HG03095 (cell line): Measurements from ENCODE around the gene DCP1B.

ENCODE experiments used
- ATAC-seq: cut with Tn5 transposase; IDR thresholded peaks from one replicate; pipeline ENCODE4 v1.9.1; 2021; ENCODE audit warnings: moderate library complexity; ENCODE audit not compliant: unreplicated experiment

Gene DCP1B

DNA sequence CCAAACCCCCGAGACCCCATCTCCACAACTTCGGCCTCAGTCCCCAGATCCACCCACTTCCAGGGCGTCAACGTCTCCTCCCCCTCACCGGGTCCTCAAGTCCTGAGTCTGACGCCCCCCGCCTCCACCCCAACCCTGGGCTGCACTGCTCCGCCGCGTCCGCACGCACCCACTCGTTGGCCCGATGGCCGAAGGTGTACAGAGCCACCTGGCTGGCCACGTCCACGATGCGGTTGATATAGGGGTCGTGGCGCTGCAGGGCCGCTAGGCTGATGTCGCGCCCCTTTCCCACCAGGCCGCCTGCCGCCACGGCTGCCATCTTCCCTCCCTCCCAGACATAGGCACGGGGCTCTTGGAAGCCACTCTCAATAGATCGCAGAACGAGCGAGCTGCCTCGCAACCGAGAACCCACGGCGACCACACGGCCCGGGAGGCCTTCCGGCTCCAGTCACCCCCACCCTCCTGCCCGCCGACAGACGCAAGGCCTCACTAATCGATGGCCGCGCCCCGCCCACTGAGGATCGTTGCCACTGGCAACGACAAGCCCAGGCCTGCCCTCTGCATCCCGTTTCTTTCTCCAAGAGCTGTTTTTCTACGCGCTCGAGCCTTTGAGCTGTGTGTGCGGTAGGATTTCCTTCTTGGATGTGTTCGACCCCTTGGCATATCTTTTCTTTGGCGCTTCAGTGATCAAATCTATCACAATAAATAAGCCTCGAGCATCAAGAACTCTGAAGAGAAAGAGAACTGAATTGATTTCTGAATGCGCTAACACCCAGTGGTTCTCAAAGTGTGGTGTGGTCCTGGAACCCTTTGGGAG, at the start of gene DCP1B:
DCP1B (minus strand) TSS at position 345 of the 817 bp plus-strand sequence; CDS start at position 319, 26 bp downstream.
- ATAC-seq, result peak; percentile 99

DNA sequence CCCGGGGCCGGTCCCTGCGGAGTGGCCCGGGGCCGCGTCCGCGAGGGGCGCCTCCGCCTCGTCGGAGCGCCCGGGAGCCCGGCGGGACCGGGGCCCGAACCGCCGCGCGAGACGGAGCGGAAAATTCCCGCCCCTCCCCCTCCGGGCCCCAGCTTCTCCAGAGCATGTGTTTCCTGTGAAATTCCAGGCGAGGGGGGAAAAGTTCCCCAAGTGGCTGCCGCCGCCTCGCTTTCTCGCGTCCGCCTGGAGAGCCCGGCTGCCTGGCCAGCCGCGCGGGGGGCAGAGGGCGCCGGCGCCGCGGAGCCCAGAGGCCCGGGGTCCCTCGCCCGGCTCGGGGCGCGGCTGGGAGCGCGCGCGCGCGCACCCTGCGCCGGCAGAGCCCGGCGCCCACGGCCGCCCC, 49.4 kb upstream of the DCP1B start:
- no peak for ATAC-seq

DNA sequence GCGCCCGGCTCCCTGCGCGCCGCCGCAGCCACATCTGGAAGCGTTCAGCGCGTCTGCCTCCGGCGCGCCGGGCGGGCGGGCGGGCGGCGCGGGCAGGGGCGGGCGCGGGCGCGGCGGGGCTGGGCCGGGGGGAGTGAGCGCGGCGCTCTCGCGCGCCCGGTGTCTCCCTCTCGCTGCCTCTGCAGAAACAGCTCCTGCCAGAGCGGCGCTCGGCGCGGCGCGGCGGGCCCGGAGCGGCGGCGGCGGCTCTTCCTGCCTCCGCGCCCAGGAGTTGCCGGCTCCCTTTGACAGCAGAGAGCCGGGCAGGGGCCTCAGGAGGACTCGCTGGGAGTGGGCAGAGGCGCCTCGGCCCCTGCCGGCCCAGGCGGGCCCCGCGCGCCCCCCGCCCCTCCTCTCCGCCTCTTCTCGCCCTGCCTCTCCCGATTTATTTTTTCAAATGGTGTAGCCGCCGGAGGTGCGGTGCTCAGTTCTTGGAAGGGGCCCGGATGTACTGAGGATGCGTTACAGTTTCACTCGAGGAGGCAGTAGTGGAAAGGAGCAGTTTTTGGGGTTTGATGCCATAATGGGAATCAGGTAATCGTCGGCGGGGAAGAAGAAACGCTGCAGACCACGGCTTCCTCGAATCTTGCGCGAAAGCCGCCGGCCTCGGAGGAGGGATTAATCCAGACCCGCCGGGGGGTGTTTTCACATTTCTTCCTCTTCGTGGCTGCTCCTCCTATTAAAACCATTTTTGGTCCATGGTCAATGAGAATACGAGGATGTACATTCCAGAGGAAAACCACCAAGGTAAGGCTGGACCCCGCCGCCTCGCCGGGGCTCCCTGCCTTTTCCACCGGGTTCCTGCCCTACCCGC, 48.8 kb upstream of the DCP1B start, which contains the start of gene CACNA1C:
CACNA1C (plus strand) TSS at position 162 of the 853 bp plus-strand sequence; CDS start at position 738, 576 bp downstream.
- ATAC-seq, result no peak

DNA sequence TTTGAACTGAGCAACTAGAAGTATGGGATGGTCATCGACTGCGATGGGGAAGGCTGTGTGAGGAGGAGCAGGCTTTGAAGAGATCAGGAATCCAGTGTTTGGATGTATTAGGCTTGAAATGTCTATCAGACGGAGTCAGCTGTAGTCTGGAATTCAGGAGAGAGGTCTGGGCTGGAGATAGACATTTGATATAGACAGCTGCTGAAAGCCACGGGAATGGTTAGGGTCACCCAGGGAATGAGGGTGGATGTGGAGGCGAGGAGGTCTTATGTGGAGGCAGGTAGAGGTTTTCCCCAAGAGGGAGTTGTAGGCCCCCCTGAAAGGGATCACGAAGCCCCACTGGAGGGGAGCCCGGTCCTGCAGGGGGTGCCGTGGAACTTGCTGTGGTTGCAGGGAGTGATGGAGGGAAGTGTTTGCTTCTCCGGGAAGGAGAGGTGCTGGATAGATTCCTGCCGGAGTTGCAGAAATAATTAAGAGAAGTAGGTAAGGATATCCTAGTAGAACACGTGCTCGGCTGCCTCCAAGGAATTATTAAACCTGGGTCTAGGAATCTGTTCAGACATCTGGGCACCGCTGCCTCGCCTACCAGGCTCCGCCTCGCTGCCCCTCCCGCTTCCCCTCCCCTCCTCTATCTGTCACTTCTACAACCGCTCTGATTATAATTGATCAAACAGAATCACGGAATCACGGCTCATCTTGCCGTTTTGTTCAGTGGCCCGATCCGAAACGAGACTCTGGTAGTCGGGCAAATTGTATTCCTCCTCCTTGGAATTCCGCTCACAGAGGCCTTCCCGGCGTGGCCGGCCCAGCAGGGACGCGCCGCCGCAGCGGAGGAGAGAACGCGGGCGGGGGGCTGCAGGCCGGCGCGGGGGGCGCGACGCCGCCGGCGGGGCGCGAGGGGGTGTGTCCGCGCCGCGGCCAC, 47.7 kb upstream of the DCP1B start:
- ATAC-seq, result no peak

DNA sequence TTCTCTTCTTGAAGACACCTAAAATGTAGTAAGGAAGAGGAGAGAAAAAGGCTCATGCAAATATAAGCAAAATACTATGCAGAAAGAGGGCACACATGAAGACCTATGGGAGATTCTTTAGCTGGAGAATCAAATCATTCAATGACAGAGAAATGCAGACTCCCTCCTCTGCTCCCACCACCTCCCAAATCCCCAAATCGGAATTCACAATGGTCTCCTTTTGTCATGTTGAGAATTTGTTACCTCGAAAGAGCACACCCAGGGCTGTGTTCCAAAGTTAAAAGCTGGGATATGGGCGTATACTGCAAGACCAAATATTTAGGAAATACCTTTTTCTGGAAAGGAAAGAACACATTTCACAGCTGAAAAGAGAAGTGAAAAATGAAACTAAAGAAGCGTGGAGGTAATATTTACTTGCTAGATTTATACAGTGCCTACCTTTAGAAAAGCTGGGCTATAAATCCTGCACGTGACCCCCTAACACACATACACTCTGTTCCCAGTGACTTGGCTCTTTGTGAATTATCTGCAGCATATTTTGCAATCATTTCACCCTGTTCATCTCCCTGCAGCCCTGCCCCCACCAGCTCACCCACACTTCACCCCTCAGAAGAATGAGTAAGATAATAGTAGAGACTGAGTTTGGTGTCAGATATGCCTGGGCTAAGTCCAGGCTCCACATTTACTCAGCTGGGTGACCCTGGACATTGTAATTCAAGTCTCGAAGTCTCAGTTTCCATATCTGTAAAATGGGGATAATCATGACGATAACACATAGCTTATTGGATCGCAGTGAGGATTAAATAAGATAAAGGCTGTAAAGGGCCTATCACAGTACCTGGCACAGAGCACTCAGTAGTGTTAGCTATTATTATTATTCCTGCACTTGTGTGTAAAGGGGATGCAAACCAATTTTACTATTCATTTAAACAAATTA, 45.6 kb upstream of the DCP1B start:
- no peak for ATAC-seq

DNA sequence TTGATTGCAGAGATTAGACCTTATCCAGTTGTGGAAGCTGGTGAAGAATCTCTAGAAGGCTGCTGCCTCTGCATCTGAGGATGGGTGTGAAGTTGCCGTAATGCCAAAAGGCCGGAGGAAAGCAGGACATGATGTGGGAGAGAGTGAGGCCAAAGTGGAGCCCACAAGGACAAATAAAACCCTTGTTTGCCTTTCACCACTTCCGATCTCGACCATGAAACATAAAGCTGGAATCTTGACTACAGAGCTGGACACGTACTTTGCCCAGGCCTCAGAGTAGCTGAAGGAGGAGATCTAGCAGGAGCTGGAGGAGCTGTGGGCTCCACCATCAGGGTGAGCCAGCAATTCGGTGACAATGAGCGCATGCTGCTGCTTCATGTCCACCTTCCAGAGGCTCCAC, 43.5 kb upstream of the DCP1B start:
- no peak for ATAC-seq

DNA sequence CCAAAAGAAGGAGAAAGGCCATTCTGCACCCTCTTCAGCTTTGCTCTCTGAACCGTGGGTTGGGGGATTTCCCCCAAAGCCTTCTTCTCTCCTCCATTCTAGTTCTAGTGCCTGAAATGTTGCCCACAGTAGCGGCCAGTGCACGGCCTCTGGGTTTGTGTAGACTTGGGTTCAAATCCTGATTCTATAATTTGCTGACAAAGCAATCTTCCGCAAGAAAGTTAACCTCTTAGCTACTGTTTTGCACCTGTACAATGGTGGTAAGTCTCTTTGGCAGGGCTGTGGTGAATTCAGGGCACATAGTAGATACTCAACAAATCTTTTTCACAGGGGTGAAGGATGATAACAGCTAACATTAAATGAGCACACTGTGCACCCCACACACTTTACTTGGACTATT, 42.7 kb upstream of the DCP1B start:
- no peak for ATAC-seq

DNA sequence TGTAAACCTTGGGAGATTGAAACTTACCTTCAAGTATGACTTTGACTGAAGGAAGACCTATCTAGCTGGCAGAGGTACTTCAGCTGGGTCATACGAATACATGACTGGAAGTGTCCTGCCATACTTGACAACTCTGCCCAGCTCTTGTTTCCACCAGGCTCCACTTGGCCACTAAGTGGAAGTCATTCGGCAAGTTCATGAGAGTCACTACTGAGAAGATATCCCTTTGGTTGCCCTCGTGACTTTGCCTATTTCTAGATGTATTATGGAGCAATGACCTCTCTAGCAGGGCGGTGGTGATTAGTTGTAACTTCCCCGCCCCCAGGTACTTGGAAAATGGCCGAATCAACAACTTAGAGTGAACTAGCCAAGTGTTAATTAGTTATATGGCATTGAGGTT, 39.9 kb upstream of the DCP1B start:
- no peak for ATAC-seq

DNA sequence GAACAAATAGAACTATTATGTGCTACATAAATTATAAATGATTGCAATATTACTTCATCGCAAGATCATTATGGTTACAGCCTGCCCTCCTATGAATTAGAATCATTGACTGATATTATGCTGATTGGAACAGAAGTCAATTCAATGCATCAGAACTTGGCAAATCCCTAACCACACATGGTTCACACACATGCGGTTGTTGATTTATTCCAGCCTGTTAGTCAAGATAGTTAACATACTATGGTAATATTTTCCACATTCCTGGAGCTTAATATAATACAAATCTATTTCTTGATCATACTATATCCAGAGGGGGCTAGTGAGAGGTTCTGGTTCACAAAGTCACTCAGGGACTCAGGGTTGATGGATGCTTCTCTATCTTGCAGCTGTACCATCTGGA, 38.8 kb upstream of the DCP1B start:
- ATAC-seq, result no peak

DNA sequence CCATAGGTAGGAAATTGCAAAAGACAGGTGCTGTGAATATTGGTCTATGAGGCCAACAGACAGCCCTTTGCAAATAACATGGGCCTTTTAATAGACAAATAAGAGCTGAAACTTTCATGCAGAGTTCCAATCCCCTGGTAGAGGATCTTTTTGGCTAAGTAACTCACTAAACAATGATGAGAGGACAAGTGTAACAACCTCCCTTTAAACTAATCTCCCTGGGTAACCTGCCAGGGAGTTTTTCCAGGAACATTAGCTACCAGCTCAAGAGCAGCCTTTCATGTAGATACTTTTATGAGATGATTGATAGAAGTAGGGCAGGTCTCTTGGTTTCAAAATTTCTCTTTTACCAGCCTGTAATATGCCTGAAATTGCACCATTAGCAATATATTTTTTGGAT, 34.8 kb upstream of the DCP1B start:
- no peak for ATAC-seq

DNA sequence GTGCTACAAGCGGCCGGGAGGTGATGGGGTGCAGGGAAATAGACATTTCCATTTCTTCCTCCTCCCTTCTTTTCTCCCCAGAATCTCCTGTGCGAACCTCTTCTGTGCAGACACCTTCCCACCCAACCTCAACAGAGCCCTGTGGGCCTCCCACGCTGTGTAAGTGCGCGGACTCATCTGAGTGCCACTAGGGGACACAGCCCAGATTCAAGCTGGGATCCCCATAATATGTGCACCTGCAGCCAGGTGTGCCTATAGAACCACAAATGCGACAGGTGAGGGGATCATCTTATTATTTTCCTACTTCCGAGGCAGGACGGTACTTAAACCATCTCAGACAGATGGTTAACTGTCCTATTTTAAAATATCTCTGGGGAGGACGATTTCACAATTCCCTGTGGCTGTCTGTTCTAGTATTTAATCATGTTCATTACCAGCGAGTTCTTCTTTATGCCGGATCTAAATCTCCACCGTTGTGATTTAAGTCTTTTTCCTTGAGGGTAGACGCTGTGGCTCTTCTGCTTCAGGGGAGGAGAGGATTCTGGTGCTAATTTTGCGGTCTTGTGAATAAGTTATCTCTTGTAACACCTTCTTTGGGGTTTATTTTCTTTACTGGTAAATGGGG, 31.3 kb upstream of the DCP1B start:
- no peak for ATAC-seq

DNA sequence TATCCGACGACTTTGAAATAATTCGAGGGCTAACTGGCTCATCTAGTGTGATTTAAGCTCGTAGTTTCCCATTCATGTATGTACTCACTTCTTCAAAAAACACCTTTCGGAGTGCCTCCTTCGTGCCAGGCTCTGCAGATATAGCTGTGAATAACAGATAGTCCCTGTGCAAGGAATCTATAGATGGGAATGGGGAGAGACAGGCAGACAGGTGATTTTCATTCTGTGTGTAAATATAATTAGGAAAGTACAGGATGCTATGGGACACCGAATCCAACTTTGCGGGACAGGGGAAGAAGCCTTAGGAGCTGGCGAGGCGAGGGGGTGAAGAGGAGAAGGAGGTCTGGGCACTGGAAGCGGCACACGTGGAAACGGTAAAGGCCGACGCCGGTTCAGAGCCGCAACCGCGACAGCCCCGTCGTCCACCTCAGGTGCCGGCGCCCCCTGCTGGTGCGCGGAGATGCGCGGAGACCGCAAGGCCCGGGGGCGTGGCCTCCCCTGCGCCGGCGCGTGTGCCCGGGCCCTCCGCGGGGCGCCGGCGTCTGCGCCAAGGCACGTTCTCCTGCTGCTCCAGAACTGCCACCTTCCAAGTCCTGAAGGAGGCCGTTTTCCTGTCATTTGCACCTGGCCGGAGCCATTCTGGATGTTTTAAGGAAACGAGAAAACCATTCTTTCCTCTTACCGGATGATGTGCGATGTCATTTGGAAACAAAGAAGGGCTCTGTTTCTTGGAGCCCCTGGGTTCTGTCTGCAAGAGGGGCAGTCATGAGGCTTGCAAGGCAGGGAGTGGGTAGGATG, 30.6 kb upstream of the DCP1B start:
- ATAC-seq, result peak; percentile 91

DNA sequence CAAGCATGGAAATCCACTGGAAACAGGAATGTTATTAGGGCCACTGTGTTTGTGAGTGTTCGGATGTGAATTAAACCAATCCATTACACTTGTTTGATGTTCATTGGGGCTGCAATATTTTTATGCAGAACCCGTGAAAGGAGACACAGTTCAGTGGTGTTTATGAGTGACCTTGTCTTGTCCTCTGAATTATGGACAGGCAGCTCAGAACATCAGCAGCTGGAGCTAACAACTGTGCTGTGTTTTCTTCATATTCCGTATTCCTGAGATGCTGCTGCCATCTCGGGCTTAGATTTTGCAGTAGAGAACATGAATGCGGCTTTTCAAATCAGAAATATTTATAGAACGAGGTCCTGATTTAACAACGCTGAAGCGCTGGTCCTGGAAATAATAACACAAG, 28.2 kb upstream of the DCP1B start:
- no peak for ATAC-seq

DNA sequence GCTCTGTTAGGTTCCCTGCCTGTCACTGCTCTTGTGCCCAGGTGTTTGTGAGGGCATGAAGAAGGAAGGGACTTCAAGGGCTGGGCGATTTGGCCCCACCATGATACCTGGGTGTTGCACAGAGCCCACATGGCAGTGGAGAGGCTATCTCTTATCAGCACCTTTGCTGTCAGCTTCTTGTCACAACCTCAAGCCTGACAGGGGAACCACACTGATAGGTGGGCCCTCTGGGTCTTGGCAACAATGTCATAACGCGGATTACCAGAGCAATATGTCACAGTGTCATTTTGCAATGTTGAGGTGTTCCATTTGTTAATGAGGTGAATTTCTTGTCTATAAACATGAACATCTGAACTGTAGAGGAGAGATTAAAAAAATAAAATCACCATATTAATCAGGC, 25.6 kb upstream of the DCP1B start:
- ATAC-seq, result no peak

DNA sequence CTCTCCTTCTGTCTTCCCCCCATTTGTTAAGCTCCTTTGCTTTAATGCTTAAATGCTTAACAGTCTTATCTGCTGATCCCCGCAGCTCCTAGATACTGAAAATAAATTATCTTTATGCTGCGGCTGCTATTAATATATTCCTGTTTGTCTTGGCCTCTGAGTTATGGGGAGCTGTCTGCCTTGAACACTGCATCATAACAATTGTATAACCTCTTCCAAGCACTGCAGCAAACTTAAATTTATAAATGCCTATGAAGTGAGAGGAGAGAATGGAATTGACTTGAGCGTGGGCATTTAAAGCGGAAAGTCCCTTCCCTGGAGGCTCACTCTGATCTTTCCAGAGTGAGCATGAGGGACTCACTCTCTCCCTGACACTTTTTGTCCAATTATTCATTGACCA, 23.1 kb upstream of the DCP1B start:
- ATAC-seq, result no peak

DNA sequence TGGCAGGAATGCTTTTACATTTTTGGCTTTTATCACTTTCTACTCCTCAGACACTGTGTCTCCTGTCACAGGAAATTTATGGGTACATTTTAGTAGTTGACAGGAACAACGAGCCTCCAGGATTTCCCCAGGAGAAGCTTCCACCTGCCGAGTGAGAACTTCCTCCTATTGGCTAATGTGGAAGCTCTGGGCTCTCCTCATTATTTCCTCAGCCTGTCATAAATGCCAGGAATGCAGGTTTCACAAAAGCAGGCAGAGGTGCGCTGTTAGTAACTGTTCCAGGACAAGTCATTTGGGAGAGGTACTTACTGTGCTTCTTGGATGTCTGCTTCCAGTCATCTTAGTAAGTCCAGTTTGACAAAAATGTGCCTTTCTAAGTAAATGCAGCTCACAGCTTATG, 19.1 kb upstream of the DCP1B start:
- no peak for ATAC-seq

DNA sequence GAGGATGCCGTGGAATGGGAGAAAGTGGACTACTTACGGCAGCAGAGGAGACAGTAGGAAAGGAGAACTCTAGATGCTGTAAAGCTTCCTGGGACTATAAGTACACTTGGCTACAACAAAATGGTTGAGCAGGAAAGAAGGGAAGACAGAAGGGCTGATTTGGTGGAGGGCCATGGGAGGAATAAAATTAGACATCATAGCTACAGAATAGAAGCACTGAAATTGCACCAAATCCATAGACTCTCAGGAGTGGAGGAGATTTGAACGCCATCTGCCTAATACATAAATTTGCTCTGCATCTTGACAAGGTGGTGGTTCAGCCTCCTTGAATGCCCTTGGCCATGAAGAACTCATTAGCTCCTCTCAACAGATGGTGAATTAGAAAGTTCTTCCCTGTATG, 16.3 kb upstream of the DCP1B start:
- no peak for ATAC-seq

DNA sequence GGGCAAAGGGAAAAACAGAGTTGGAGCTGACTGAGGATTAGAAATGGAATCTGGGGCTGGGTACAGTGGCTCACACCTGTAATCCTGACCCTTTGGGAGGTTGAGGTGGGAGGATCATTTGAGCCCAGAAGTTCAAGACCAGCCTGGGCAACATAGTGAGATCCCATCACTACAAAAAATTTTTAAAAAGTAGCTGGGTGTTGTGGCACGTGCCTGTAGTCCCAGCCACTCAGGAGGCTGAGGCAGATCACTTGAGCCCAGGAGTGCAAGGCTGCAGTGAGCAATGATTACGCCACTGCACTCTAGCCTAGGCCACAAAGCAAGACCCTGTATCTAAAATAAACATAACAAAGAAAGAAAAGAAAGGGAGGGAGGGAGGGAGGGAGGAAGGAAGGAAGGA, 14.9 kb upstream of the DCP1B start:
- ATAC-seq, result no peak

DNA sequence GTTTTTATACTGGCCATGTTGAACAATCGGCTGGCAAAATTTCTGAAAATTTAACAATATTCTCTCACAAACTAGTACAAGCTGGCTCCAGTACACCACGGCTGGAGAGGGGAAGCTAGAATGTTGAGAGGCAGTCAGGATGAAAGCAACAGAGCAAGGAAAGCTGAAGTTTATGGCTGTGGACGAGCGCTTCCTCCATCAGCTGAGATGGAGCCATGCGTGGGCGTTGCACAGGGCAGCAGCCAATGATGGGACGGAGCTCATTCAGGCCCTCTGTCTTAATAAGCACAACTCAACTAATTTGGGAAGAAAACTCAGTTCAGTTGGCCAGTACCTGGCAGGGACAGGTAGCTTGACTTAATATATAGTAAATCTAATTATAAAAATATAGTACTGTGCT, 14.1 kb upstream of the DCP1B start:
- ATAC-seq, result no peak
